Measurements from ENCODE around the gene ANKS4B.

- TF ChIP-seq POLR2A (IDR thresholded peaks at IDR 0.05) (no peak), EP300 (IDR thresholded peaks at IDR 0.05) (no peak)
- TF ChIP-seq, protein P1, sequence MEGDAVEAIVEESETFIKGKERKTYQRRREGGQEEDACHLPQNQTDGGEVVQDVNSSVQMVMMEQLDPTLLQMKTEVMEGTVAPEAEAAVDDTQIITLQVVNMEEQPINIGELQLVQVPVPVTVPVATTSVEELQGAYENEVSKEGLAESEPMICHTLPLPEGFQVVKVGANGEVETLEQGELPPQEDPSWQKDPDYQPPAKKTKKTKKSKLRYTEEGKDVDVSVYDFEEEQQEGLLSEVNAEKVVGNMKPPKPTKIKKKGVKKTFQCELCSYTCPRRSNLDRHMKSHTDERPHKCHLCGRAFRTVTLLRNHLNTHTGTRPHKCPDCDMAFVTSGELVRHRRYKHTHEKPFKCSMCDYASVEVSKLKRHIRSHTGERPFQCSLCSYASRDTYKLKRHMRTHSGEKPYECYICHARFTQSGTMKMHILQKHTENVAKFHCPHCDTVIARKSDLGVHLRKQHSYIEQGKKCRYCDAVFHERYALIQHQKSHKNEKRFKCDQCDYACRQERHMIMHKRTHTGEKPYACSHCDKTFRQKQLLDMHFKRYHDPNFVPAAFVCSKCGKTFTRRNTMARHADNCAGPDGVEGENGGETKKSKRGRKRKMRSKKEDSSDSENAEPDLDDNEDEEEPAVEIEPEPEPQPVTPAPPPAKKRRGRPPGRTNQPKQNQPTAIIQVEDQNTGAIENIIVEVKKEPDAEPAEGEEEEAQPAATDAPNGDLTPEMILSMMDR (IDR thresholded peaks at IDR 0.05), result no peak
Observed at GRCh38 chr16:21250072-21250923, 16.8 kb downstream of the ANKS4B start.
